NCI-H128 (cell line): ENCODE data around the gene SMCO2.

Experiments
- DNase-seq: peaks from one replicate; lab custom pipeline; 2025; ENCODE audit not compliant: unreplicated experiment; lab: John Stamatoyannopoulos, UW

SMCO2 gene

GRCh38 chr12:27550653-27550975 lies 104.1 kb downstream of the SMCO2 start:
- no peak for DNase-seq

GRCh38 chr12:27551172-27551840 lies 104.8 kb downstream of the SMCO2 start:
- no peak for DNase-seq
